ACHN (cell line): ENCODE measurements around the gene MEN1.

Experiments used
- DNase-seq: peaks from one replicate; pipeline ENCODE4 v3.0.0-alpha.2; 2015
- in situ Hi-C: cut with HindIII; loops from 2 replicates; pipeline ENCODE4 v1.10.0; 2017; ENCODE audit warnings: low sequenced_read_pairs, low pct_ligation_motif_present, low pct_unique_long_range_greater_than_20kb

MEN1 gene

DNA sequence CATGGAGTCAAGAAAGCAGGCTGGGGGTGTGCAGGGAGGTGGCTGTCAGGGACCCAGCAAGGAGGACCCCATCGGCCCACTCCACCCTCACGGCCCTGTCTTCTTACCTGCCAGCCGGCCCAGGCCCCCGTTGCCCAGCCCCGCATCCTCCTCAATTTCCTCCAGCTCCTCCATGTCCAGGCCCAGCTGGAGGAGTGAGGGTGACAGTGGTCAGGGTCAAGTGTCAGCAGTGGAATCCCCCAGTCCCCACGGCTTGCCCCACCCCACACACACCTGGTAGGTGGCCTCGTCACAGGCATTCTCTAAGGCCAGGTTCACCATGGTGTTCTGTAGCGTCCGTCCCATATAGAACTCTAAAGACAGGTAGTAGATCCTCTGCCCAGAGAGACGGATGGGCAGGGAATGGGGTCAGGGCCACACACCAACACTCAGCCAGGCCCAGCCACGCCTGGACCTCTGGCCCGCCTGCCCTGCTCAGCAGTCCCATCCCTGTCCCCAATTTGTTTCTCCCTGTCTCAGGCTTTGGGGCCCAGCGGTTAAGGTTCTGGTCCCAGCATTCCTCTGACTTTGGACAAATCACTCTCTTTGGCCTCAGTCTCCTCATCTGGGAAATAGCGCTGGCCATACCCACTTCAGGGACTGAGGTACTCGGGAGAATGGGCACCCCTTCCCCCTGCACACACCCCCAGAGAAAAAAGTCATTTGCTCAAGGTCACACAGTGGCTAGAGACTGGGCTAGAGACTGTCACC, 51.8 kb downstream of the MEN1 start:
- no peak for DNase-seq
- in situ Hi-C loops = no loop called here

DNA sequence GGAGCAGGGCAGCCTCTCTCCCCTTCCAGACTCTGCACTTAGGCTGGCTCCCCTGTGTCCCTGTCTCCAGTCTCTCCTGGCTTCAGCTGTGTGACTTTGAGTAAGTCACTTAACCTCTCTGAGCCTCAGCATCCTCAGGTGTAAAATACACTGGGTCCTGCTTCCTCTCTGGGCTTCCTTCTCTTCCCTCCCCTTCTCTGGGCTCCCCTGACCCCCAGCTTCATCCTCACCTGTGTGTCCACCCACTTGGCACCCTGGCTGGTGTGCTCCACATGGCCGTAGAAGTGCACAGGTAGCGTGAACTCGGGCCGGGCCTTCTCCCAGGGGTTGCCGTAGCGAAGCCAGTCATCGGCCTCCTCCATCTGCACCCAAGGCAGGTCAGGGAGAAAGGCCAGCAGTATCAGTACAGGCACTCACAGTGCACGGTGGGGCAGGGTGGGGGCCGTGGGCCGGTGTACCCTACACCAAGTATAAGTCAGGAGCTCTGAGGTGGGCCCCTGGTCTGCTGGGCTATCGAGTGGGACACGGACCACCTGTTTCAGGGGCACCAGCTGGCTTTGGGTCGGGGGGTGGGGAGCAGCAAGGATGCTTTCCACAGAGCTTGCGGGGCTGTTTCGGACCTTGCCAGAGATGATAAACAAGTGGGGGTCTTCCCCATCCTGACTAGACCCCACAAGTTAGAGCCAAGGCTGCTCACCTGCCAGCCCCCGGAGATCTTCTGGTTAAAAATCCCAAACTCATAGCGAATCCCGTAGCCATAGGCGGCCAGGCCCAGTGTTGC, 52.6 kb downstream of the MEN1 start:
- no peak for DNase-seq
- in situ Hi-C loops = no loop called here

DNA sequence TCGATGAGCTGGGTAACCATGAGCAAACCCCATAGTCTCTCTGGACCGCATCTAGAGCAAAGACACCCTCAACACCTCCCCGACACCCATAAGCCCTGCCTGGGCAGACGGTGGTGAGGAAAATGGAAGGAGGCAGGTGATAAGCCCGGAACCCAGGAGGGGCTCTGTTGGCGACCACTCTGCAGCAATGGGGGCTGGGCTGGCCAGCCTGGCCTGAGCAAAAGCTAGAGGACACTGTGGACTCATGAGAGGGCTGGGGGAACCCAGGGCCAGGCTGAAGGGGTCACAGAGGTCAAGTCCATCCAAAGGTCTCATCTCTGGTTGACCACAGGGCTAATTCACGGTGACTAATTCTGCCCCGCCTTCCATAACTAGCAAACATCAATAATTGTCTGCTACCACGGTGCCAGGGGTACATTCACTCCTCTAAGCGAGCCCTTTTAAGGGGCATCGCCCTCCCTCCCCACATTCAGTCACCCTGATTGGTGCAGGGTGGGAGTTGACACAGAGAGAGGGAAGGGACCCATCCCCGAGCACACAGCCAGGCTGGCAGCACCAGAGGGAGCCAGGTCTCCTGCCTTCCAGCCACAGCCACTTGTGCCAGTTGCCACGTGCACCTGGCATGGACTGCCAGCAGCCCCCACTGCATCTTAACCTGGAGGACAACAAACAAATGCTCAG, 54.5 kb downstream of the MEN1 start:
- in situ Hi-C loops = no loop called here
- DNase-seq = no peak

DNA sequence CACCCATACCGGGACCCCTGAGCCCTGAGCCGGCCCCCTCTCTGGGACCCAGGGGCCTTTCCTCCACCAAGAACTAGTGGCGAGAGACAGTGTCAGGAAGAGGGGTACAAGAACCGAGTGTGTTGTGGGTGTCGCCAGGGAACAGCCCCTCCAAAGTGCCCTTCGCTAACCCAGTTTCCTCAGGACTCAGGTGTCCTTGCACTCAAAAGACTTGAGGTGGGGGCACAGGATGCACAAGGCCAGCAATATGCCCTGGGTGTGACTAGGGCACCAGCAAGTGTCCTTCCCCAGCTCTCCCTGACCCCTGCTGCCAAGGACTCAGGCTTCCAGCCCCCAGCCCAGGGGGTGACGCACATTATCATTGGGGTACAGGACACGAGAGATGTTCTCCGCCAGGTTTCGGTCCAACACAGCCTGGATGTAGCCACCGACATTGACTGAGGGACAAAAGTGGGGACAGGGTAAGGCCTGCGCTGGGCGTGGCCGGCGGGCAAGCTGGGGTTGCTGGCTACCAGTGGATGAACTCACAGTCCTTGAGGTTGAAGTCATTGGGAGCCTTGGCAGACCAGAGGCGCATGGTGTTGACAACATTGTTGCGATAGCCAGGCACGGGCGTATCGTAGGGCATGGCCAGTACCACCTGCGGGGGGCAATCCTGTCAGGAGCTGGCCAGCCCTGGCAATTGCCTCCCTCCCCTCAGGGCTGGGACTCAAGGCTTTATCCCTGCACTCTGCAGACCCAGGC, 55.3 kb downstream of the MEN1 start:
- in situ Hi-C loops = no loop called here
- DNase-seq = no peak

DNA sequence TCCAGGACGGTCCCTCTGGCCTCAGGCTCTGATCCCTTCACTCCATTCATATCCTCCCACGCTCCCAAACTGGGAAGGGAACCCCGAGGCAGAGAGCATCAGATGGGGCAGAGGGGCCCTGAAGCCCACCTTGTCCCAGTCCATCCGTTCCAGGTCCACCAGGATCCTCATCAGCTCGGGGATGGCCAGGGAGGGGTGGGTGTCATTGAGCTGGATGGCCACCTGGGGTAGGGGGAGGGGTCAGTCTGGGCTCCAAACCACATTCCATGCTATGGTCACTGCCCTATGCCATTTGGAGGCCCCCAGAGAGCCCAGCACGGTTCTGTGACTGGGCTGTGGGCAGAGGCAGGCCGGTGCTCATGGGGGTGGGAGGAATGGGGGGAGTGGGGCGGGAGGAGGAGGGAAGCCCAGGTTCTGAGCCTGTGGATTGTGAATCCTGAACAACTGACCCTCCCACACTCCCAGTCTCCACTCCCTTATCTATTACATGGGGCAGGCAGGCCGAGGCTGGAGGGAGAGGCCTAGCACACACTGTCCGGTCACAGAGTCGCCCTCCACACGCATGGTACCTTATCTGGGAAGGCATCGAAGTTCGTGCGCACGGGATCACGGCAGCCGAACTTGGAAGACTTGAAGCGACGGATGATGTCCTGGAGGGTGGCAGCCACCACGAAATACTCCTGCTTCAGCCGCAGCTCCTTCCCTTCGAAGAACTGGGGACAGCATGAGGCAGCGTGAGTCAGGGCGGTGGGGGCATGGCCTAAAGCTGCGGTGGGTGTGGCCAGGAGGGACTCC, 56.0 kb downstream of the MEN1 start:
- DNase-seq = no peak
- in situ Hi-C loops = no loop called here
